DMS 273 (cell line): ENCODE data around the gene GUK1.
"Not testable (repeated sequence)": the region's sequence is repeated elsewhere in the genome, so short reads cannot be mapped to it uniquely, and the experiment has no call there.

Experiments
- DNase-seq: peaks from one replicate; lab custom pipeline; 2025; ENCODE audit not compliant: unreplicated experiment; lab: John Stamatoyannopoulos, UW

Gene GUK1

GRCh38 chr1:228175316-228176023 lies 35.4 kb downstream of the GUK1 start:
- no peak for DNase-seq

DNA sequence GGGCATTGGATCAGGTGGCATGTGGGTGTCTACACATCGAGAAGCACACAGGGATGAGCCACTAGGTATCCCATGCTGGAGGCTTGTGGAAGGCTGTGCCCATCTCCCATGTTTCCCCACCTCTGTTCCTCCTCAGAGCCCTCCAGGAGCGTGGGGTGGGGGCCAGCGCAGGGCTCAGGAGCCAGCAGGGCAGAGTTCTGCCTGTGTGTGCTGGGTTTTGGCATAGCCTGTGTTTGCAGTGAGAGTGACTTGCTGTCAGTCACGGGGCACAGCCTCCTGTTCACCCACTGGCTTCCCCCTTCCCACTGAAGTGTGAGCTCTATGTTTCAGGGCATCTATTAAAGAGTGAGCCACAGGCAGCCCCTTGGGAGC lies 35.9 kb downstream of the GUK1 start:
- no peak for DNase-seq

- DNase-seq: no peak
Measured at GRCh38 chr1:228176461-228177182, 36.5 kb downstream of the GUK1 start.

GRCh38 chr1:228177183-228177475 lies 37.0 kb downstream of the GUK1 start:
- DNase-seq: no peak

DNA sequence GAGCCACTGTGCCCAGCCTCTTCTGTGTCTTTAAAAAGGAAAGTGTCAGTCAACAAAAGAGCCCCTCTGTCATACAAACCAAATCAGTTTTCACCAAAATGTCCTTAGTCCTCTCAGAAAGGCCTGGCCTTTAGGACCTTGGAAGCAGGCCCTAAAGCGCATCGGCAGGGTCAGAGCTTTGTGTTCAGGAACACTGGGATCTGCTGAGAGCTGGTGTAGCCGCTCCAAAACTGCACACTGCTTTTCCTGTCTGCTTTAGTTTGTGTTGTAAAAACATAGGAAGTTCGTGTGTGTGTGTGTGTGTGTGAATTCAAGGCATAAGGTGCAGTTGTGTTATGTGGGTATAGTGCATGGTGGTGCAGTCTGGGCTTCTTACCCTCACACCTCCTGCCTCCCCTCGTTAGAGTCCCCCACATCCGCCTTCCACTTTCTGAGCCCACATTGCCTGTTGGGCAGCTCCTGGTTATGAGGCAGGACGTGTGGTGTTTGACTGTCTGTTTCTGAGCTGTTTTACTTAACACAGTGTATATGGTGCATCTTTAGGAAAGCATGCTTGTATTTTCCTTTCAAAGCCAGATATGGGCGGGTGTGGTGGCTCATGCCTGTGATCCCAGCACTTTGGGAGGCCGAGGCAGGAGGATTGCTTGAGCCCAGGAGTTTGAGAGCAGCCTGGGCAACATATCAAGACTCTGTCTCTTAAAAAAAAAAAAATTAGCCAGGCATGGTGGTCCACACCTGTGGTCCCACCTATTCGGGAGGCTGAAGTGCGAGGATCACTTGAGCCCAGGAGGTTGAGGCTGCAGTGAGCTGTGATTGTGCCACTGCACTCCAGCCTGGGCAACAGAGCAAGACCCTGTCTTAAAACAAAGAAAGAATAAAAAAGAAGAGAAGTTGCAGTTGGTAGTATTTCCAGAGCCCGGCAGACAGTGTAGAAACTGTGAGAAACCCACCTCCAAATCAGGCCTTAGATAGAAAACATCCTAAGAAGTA lies 37.9 kb downstream of the GUK1 start:
- no peak for DNase-seq

DNA sequence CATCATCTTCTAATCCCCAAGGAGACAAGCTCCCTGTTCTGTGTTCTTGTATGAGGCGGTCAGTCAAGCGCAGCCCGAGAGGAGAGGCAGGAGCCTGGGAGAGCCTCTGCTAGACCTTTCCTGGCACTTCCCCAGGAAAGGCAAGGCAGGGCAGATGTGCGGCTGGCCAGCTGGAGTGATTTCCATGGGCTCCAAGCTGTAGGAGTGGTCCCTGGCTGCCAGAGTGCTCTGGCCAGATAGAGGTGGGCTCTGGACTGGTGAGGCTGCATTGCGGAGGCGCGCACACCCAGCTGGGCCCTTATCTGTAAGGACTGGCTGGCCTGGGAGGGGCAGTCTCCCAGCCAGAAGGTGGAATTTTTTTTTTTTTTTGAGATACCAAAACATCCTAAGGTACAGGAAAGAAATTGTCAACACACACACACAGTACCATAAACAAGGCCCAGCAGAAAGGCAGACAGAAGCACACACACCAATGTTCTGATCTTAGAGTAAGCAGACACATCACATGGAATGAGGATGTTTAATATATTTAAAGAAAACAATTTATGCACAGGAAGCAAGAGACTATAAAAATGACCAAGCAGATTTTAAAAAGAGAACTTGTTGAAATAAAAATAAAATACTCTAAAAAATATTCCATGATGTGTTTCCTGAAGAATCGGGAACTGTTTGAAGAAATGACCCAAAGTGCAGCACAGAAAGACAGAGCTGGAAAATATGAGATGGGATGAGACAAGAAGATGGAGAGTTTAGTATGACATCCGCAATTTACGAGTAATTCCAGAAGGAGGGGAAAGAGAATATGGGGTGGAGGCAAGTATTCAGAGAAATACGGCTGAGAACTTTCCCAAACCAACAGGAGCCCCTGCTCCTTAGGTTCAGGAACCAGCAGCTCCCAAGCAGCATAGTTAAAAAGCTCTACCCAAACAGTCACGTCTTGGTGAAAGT lies 38.9 kb downstream of the GUK1 start:
- DNase-seq: peak; percentile 32

GRCh38 chr1:228180271-228180958 lies 40.3 kb downstream of the GUK1 start:
- peak; percentile 47 for DNase-seq

DNA sequence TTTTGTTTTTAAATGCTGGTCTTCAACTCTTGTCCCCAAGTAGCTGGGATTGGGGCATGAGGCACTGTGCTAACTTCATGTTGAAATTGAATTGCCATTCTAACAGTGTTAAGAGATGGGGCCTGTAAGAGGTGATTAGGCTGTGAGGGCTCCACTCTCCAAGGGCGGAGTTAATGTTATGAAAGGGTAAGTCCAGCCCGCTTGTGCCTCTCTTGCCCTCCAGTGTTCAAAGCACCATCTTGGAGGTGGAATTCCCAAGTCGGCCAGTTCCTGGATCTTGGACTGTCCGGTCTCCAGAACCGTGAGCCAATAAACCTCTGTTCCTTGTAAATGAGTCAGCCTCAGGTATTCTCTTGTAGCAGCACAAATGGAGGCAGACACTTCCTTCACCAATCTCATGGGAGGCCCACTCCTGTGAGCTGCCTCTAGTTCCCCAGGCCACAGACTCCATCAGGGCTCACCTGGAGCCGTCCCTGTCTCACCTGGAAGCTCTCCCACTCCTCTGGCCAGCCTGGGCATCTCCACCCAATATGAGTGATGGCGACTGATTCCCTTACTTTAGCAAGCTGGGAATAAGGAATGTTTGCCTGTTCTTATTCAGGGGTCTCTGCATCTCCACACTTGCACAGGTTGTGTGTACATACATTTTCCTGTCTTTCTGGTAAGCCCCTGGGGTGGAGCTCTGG lies 41.0 kb downstream of the GUK1 start:
- DNase-seq: no peak

DNA sequence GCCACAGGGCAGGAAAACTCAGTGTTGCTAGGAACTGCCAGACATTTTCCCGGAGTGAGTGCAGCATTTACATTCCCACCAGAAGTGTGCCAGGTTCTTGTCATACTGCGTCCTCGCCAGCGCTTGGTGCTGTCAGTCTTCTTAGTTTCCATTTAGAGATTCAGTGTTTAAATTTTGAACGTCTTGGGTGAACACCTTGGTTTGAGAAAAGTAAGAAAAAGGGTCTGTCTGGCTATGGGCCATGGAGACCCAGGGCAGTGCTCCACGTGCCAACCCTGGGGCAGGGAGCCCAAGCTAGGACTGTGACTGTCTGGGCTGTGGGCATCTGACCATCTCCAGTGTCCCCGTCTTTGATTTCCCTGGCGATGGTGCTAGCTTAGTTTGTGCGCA lies 41.6 kb downstream of the GUK1 start:
- DNase-seq: no peak

DNA sequence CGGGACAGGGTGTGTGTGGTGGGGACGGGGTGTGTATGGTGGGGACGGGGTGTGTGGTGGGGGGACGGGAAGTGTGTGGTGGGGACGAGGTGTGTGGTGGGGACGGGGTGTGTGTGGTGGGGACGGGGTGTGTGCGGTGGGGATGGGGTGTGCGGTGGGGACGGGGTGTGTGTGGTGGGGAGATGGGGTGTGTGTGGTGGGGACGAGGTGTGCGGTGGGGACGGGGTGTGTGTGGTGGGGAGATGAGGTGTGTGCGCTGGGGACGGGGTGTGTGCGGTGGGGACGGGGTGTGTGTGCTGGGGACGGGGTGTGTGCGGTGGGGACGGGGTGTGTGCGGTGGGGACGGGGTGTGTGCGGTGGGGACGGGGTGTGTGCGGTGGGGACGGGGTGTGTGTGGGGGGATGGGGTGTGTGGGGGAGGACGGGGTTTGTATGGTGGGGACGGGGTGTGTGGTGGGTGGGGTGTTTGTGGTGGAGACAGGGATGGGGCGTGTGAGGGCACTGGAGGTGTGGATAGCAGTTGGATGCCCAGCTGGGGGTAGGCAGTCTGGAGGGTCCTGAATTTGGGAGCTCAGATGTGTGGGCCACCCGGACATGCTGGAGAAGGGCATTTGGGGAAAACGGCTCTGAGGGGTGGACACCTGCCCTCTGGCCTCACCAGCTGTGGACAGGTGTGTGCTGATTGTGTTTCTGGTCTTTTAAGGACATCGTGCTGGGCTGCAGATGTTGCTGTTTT lies 42.4 kb downstream of the GUK1 start:
- DNase-seq: no peak

DNA sequence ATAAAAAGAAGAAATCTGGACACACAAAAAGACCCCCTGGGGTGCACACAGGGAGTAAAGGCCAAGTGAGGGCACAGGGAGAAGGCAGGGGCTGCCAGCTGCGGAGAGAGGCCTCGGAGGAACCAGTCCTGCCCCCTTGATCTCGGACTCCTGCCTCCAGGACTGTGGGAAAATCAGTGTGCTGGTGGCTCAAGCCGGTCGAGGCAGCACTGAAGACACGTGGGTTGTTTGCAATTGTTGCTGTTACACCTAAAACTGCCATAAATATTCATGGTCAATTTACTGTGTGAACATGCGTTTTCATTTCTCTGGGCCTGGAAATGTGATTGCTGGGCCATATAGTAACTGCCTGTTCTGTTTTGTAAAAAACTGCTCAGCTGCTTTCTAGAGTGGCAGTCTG lies 44.1 kb downstream of the GUK1 start:
- no peak for DNase-seq

GRCh38 chr1:228185641-228185965 lies 45.5 kb downstream of the GUK1 start:
- DNase-seq: no peak

DNA sequence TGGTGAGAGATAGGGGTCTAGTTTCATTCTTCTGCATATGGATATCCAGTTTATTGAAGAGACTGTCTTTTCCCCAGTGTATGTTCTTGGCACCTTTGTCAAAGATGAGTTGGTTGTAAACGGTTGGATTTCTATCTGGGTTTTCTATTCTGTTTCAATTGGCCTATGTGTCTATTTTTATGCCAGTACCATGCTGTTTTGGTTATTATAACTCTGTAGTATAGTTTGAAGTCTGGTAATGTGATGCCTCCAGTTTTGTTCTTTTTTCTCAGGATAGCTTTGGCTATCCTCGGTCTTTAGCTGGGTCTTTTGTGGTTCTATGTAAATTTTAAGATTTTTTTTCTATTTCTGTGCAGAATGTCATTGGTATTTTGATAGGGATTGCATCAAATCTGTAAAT lies 48.2 kb downstream of the GUK1 start:
- DNase-seq: not testable (repeated sequence)

- no peak for DNase-seq
Measured at GRCh38 chr1:228190182-228190581, 50.1 kb downstream of the GUK1 start.

- no peak for DNase-seq
Measured at GRCh38 chr1:228190778-228191177, 50.7 kb downstream of the GUK1 start.

- DNase-seq: no peak
Measured at GRCh38 chr1:228194436-228194835, 54.4 kb downstream of the GUK1 start.

GRCh38 chr1:228194921-228195812 lies 55.1 kb downstream of the GUK1 start:
- DNase-seq: no peak

DNA sequence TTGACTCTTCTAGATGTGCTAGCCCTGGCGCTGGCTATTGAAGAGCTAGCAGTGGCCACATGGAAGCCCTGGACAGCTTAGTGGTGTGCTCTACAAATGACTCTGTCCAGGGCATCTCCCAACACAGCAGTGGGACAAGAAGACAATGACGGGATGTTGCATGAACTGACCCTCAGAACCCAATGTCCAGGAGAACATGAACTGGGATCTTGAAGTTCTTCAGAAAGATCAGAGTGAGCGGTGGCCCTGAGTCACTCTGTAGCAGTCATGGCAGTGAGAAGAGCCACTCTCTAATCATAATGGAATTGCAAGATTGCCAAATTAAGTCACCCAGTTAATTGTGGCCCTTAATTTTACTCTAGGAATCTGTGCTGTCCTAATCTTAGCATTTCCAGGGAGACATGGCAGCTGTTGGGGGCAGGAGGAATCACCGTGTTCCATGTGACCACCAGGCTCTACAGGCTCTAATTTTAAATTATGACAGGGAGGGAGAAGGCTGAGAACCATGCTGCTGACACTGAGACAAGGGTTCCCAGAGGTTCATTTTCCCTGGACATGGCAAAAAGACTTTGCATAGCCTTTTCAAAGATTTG lies 57.6 kb downstream of the GUK1 start:
- no peak for DNase-seq
